Smooth muscle cell (in vitro differentiated cells): Measurements from ENCODE around the gene ARF1. TPM values are rescaled to one million over a fixed set of nuclear protein-coding genes. Genes with fewer than 3 reads are reported as not detected.

Experiments
- DNase-seq: peaks from one replicate; lab custom pipeline; 2025; ENCODE audit not compliant: unreplicated experiment; lab: John Stamatoyannopoulos, UW
- H2AFZ ChIP-seq: fragments of 200-600 bp; sonication (generic); 2 replicates; pipeline ENCODE4 v1.6.0; 2016; ENCODE audit warnings: antibody characterized with exemption, low read depth, mild to moderate bottlenecking
- H3F3A ChIP-seq: fragments of 200-600 bp; sonication (generic); 2 replicates; pipeline ENCODE4 v1.6.0; 2017; ENCODE audit warnings: antibody characterized with exemption, low read depth
- H3K27ac ChIP-seq: fragments of 200-600 bp; sonication (generic); 2 replicates; pipeline ENCODE4 v1.5.1; 2016; ENCODE audit warnings: low read depth, mild to moderate bottlenecking
- H3K27me3 ChIP-seq: fragments of 200-600 bp; sonication (generic); 2 replicates; pipeline ENCODE4 v1.6.1; 2016; ENCODE audit warnings: low read depth, mild to moderate bottlenecking
- H3K36me3 ChIP-seq: fragments of 200-600 bp; sonication (generic); 2 replicates; pipeline ENCODE4 v1.5.1; 2016; ENCODE audit warnings: low read depth
- H3K4me1 ChIP-seq: fragments of 200-600 bp; sonication (generic); 2 replicates; pipeline ENCODE4 v1.5.1; 2016; ENCODE audit warnings: low read depth
- H3K4me2 ChIP-seq: fragments of 200-600 bp; sonication (generic); 2 replicates; pipeline ENCODE4 v1.6.0; 2016; ENCODE audit warnings: mild to moderate bottlenecking
- H3K4me3 ChIP-seq: fragments of 200-600 bp; sonication (generic); 2 replicates; pipeline ENCODE4 v1.5.1; 2016; ENCODE audit warnings: mild to moderate bottlenecking
- H3K79me2 ChIP-seq: fragments of 200-600 bp; sonication (generic); 2 replicates; pipeline ENCODE4 v1.6.0; 2016; ENCODE audit warnings: low read depth, mild to moderate bottlenecking
- H3K9ac ChIP-seq: fragments of 200-600 bp; sonication (generic); 2 replicates; pipeline ENCODE4 v1.6.0; 2016; ENCODE audit warnings: low read depth
- H3K9me3 ChIP-seq: fragments of 200-600 bp; sonication (generic); replicated peaks from 2 replicates; pipeline ENCODE4 v1.5.1; 2016; ENCODE audit warnings: low read depth
- H4K20me1 ChIP-seq: fragments of 200-600 bp; sonication (generic); 2 replicates; pipeline ENCODE4 v1.6.0; 2016; ENCODE audit warnings: low read depth
- CTCF ChIP-seq: fragments of 200-600 bp; sonication (generic); IDR thresholded peaks from 2 replicates; pipeline ENCODE4 v1.5.1; 2017; ENCODE audit warnings: borderline replicate concordance, mild to moderate bottlenecking, antibody characterized with exemption; ENCODE audit not compliant: insufficient read depth, poor library complexity, severe bottlenecking
- WGBS: methylation state at CpG from one replicate; pipeline ENCODE4 v1.1.7; 2016; ENCODE audit warnings: low lambda C conversion rate; 5-methylcytosine and 5-hydroxymethylcytosine counted together
- polyA plus RNA-seq: library from polyadenylated mRNA; unstranded; fragments of >200 nt; fragmentation: Nextera tagmentation; extraction: Ambion mirVana; gene quantifications from 2 replicates; pipeline ENCODE4 v1.2.1, GENCODE V29; 2016
- total RNA-seq: library from RNA; depleted of rRNA; stranded (reverse); fragments of >200 nt; gene quantifications from 2 replicates; pipeline ENCODE4 v1.2.3, GENCODE V29; 2014

The ARF1 gene
- total and polyA plus RNA-seq, 2 experiments from 2014 or later = 237 to 698 TPM

GRCh38 chr1:228073857-228074545, 8.5 kb upstream of the ARF1 start:
- Histone ChIP-seq H3K4me2 (no peak overlapping the region), H3F3A (no peaks in the 10 kb centered on the region), H3K79me2 (no peaks in the 10 kb centered on the region), H3K4me1 (peaks cover 6% of the 10 kb centered on the region), H4K20me1 (peaks cover 47% of the 10 kb centered on the region), H2AFZ (no peak overlapping the region), H3K27me3 (peaks cover 6% of the 10 kb centered on the region), H3K36me3 (no peaks in the 10 kb centered on the region), H3K9ac (no peak overlapping the region), H3K9me3 (no peaks in the 10 kb centered on the region), H3K27ac (no peak overlapping the region), H3K4me3 (no peak overlapping the region)
- DNase-seq = no peak
- WGBS = 56% methylated on average over 16 of the region's 16 CpGs
- no peak for TF ChIP-seq CTCF

GRCh38 chr1:228074954-228075730, 7.4 kb upstream of the ARF1 start:
- Histone ChIP-seq H3K4me2 (no peak overlapping the region), H2AFZ (no peak overlapping the region), H3K27ac (no peak overlapping the region), H3K79me2 (no peaks in the 10 kb centered on the region), H3K9me3 (no peaks in the 10 kb centered on the region), H4K20me1 (peaks cover 57% of the 10 kb centered on the region), H3K4me3 (no peak overlapping the region), H3K27me3 (peaks cover 6% of the 10 kb centered on the region), H3K4me1 (peaks cover 6% of the 10 kb centered on the region), H3K9ac (no peak overlapping the region), H3K36me3 (no peaks in the 10 kb centered on the region), H3F3A (no peaks in the 10 kb centered on the region)
- 70% methylated on average over 18 of the region's 18 CpGs for WGBS
- DNase-seq = no peak
- no peak for TF ChIP-seq CTCF

DNA sequence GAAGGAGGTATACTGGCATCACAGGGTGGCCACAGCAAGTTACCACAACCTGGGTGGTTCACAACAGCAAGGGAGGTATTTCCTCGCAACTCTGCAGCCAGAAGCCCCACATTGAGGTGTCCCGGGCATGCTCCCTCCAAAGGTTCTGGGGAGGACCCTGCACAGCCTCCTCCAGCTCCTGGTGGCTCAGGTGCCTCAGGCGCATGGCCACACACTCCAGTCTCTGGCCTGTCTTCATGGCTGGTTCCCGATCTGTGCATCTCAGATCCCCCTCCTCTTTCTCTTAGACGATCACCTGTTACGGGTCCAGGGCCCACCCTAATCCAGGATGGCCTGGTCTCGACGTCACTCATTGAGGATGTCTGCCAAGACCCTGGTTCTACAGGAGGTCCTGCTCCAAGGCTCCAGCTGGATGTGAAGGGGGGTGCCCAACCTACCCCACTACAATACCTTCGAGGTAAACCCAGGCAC, 6.7 kb upstream of the ARF1 start:
- Histone ChIP-seq H3K9ac (no peak overlapping the region), H3K4me2 (no peak overlapping the region), H3K4me3 (no peak overlapping the region), H3K4me1 (peaks cover 6% of the 10 kb centered on the region), H2AFZ (no peak overlapping the region), H3F3A (no peaks in the 10 kb centered on the region), H3K9me3 (no peaks in the 10 kb centered on the region), H3K79me2 (no peaks in the 10 kb centered on the region), H3K36me3 (no peaks in the 10 kb centered on the region), H3K27me3 (peaks cover 4% of the 10 kb centered on the region), H3K27ac (no peak overlapping the region), H4K20me1 (peaks cover 61% of the 10 kb centered on the region)
- DNase-seq = no peak
- TF ChIP-seq CTCF = no peak
- WGBS = 93% methylated on average over 9 of the region's 9 CpGs
